Left kidney (tissue), 2 donors: ENCODE data around the gene HCFC2. TPM values are rescaled to one million over a fixed set of nuclear protein-coding genes. Genes with fewer than 3 reads are reported as not detected.

ENCODE experiments used
- DNase-seq: peaks from one replicate; pipeline ENCODE4 v3.0.0-alpha.2; 2013
- polyA plus RNA-seq: library from polyadenylated mRNA; unstranded; fragments of 120-200 nt; gene quantifications from one replicate; pipeline ENCODE4 v1.2.1, GENCODE V29; 2013; ENCODE audit not compliant: insufficient read length

HCFC2 gene
- polyA plus RNA-seq, 1 donor: 22.3 TPM

DNA sequence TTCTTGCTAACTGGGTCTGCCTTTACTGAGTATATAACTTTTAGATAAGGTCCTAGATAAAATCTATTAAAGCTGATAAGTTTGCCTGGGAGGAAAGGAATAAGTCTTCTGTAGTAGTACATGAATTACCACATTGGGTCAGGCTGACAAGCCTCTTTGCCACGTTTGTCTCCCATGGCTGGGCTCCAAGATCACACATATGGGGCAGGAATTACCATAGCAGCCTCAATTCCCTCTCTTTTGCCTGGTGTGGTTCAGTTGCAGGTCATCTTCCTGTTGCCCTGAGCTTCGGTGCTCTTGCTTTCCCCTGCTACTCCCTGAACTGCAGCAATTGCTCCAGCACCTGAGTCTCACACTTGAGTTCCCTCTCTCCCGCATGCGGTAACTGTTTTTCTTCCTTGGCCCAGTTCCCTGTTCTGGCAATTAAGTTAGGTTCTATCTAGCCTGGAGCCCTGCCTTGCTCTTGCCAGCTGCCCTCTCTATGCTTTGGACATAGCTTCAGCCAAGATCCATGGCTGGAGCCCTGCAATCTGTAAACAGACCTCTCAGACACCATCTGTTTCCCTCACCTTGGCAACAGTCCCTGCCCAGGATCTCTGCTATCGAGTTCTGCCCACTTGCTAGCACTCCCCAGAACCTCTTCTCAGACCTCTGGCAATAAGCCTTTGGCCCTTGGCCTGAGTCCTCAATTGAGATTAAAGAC lies 8.5 kb upstream of the HCFC2 start:
- no peak for DNase-seq

DNA sequence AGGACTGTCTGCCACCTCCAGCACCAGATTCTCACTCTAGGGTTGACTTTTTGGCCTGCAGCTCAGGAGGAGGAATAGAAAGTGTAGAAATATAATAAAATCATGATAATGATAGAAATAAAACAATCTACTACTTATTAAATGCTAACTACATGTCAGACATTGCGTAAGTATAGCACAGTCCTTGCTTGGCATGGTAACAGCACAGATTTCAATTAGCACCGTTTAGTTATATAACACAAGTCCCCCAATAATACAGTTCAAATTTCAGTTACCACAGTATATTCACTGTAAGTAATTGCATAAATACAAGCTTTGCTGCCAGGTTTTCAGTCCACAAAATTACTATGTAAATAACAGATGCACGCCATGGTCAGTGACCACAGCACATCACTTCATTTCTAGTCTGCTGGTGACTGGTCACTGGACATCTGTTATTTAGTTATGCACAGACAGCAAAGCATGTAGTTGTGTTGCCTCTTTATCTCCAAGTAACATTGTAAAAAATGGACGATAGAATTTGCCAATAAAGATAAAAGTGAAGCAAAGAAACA lies 7.8 kb upstream of the HCFC2 start:
- no peak for DNase-seq

DNA sequence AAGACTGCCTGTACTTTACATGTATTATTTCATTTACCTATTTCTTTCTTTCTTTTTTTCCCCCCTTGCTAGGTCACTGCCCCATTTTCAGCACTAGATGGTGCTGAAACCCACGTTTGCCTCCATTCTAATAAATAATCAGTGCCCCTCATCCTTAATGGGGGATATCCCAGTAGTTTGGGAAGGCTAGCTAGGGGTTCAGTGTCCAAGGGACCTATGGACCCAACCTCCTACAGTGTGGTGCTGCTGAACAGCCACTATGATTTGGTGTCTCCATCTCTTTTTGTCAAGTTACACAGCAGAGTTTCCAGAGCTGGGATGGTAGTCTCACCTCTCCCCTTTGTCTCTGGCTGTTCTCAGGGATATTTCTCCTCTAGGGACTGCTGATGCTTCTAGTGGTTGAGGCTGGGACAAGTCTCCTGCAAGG lies 6.5 kb upstream of the HCFC2 start:
- DNase-seq: no peak

DNA sequence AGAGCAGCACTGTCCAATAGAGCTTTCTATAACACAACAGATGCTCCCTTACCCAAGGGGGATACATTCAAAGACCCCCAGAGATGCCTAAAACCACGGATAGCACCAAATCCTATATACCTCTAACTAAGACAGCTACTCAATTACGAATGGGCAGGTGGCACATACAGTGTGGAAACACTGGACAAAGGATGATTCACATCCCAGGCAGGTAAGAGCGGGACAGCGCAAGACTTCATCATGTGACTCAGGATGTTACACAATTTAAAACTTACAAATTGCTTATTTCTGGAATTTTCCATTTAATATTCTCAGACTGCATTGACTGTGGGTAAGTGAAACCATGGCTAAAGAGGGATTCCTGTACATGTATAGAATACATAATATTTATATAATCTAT lies 5.5 kb upstream of the HCFC2 start:
- no peak for DNase-seq

DNA sequence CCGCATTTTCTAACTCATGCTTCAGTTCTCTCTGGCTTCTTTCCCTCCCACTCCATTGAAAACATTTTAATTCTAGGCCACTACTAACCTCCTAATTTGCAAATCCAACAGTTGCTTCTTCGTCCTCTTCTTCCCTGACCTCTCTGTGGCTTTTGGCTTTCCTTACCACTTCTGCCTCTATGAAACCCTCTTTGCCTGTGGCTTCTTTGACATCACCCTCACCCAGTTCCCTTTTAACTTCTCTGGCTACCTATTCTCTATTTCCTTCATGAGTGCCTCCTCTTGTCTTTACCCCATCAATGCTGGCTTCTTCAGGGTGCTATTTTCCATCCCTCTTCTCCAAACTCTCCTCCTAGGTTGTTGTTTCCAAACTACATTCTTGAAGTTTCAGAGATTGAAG lies 4.4 kb upstream of the HCFC2 start:
- DNase-seq: no peak

DNA sequence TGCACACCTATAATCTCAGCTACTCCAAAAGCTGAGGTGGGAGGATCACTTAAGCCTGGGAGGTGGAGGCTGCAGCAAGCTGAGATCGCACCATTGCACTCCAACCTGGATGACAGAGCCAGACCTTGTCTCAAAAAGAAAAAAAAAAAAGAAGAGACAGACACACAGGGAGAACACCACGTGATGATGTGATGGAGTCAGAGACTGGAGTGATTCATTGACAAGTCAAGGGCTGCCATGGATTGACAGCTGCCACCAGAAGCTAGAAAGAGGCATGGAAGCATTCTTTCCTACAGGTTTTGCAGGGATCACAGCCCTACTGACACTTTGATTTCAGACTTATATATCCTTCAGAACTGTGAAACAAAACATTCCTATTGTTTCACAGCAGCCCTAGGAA lies 3.5 kb upstream of the HCFC2 start:
- DNase-seq: no peak

DNA sequence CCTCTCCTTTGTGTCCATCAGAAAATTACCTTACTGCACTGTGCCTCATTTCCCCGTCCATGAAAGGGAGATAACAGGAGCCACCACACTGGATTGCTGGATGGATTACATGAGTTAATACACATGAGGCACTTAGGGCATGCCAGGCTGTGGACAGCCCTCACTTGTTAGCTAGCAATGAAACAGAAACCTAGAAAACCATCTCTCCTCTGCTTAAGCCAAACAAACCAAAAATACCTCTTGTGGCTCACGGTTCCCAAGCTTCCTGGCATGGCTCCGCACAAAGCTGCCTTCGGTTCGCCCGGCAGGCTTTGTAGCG lies 660 bp upstream of the HCFC2 start:
- DNase-seq: no peak

DNA sequence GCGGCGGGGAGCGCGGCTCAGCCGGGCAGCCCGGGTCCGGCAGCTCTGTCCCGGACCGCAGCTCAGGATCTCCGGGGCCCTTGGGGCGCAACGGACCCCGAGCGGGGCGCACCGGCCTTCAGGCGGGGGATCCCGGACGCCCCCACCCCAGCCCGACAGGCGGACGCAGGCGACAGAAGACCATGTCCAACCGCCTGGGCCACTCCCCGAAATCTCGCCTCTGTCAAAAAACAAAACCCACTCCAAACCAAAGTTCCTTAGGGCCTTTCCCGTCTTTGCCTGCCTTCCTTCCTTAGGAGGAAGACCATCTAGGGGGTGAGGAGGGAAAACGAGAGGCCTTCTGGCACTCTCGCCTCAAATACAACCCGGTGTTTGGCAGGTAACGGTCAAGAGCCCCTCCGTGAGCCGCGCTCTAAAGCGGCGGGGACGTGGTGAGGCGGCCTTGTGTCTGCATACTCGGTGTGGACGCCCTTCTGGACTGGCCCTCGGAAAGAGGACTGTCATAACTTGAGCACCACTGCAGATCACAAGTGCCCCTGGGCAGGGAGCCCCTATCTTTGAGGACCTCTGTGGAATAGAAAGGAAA lies 604 bp downstream of the HCFC2 start:
- no peak for DNase-seq

DNA sequence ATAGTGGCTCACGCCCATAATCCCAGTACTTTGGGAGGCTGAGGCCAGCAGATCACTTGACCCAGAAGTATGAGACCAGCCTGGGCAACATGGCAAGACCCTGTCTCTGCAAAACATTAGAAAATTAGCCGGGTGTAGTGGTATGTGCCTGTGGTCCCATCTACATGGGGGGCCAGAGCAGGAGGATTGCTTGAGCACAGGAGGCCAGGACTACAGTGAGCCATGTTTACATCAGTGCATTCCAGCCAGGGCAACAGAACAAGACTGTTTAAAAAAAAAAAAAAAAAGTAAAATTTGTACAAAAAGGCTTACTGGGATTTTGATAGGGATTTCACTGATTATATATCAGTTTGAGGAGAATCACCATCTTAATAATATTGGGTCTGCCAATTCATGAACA lies 7.8 kb downstream of the HCFC2 start:
- DNase-seq: no peak

DNA sequence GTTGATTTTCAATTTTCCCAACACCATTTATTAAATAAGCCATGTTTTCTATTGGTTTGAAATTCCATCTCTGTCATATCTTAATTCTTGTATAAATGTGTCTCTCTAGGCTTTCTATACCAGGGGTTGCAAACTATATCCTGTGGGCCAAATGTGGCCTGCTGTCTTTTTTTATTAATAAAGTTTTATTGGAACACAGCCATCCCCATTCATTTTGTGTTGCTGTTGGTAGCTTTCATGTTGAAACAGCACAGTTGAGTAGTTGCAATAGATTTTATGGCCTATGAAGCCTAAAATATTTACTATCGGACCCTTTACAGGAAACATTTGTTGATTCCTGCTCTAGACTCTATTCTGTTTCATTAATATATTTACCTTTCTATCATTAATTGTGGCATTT lies 9.4 kb downstream of the HCFC2 start:
- no peak for DNase-seq

DNA sequence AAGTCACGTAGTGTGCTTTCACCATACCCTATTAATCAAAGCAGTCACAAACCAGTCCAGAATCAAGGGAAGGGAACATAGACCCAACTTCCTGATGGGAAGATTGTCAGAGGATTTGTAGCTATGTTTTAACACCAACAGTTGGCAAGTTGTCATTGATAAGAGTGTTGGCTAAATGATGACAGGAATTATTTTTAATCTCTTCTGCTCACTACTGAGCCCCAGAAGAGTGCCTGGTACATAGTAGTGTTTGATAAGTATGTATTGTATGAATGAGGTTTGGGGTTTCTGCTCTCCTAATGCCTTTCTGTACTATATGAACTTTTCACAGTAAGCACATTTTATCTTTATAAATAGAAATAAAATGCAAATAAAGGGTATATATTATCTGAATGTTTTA lies 14.7 kb downstream of the HCFC2 start:
- no peak for DNase-seq

DNA sequence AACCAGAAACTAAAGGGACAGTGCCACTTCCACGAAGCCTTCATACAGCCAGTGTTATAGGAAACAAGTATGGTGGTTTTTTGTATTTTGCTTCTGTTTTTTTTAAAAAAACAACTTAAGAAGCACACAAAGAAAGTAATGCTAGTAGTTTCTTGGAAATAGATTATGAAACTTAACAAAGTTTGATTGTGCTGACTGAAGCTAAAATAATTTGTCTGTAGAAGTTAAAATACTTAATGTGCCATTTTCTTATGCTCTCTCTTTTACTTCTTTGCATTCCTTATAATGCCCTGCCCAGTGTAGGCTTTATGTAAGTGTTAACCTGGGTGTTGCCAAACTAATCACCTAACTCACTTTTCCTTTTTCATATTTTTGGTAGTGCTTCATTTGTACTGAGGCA lies 16.4 kb downstream of the HCFC2 start:
- no peak for DNase-seq

DNA sequence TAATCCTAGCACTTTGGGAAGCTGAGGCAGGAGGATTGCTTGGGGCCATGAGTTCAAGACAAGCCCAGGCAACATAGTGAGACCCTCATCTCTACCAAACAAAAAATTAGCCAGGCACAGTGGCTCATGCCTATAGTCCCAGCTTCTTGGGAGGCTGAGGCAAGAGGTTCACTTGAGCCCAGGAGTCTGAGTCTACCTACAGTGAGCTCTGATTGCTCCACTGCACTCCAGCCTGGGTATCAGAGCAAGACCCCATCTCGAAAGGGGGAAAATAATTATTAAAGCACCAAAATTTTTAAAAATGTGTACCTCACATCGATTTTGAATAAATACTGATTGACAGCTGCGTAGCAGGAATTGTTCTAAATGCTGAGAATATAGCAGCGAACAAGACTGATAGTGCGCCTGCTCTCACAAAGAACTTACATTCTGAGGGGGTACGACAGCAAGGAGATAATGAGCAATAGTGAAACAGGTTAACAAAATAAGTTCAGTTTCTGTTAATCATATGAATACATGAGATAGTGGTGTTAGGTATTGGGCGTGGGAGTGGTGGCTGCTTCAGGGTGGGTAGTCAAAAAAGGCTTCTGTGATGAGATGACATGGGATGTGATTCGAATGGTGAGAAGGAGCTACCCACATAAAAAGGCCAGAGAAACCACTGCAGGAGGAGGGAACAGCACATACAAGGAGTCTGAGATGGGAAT lies 19.6 kb downstream of the HCFC2 start:
- no peak for DNase-seq

DNA sequence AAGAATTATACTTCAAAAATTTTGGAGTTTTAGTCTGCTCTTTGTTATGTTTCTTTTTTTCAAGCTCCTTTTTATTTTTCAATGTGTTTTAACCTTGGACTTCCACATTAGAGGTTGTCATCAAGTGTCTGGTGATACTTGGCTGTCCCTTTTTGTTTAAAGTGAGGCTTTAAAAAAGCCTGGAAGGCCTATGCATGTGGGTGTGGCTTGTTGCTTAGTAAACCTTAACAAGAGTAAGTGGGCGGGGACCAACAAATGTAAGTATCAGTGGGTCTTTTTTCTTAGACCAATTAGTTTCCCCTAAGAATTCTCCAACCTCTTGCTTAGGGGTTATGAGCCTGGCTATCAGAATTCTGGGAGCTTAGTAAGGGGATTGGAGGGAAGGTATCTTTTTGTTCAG lies 26.4 kb downstream of the HCFC2 start:
- no peak for DNase-seq

DNA sequence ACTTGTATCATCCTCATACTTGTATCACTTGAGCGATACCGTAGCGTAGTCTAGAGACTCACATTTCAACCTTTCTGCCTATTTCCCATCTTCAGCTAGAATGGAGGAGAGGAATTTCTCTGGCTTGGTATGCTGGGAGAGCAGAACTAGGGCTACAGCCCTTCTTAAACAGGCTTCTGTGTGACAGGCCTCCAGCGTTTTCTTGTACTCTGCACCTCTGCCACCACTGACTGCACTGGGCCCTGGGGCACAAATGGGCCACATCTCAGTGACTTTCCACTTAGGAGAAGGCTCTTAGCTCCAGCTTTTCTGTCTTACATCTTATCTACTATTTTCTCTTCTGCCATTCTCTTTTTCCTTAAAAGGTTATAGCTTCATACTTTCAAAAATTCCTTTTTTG lies 26.8 kb downstream of the HCFC2 start:
- no peak for DNase-seq

DNA sequence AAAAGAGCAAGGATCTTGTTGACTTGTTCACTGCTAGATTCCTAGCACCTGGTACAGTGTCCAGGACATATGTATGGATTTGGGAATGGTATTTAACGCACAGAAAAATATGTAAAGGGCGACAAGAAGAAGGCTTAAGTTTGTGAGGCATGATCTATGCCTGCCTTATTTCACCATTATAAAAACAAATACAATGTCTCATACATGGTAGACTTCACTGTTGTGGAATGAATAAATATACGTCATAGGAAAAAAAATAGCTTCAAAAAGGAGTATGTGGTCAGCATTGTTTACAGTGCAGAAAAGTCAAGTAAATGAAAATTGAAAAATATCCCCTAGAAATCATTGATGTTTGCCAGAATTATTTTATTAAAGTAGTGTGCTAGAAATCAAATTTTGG lies 30.0 kb downstream of the HCFC2 start:
- no peak for DNase-seq

DNA sequence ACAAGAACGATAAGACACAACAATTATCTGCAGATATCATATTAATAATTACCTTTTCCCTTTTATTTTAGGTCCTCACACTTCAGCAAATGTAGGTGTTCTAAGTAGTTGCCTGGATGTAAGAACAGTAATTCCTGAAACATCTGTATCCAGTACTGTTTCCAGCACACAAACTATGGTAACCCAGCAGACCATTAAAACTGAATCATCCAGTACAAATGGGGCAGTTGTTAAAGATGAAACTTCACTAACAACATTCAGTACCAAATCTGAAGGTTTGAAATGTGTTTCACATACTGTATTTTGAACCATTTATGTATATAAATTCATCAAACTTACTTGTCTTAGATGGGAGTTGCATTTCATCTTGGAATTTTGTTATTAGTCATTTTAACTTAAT lies 31.0 kb downstream of the HCFC2 start:
- DNase-seq: no peak

DNA sequence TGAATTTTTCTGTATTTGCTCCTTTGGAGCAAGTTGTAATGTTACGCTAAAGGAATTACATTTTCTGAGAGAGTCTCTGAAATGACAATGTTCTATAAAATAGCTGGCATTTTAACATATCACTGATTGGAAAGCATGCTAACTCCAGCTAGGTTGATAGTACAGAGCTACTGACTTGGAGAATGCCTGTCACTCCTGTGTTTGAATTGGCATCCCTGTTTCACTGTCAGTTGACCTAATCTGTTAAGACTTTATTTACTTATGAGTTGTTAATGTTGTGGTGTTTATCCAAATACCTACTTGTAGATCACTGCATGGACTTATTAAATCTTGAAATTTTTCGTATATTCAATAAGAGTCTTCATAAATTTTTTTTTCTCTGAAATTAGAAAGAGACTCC lies 33.6 kb downstream of the HCFC2 start:
- no peak for DNase-seq

DNA sequence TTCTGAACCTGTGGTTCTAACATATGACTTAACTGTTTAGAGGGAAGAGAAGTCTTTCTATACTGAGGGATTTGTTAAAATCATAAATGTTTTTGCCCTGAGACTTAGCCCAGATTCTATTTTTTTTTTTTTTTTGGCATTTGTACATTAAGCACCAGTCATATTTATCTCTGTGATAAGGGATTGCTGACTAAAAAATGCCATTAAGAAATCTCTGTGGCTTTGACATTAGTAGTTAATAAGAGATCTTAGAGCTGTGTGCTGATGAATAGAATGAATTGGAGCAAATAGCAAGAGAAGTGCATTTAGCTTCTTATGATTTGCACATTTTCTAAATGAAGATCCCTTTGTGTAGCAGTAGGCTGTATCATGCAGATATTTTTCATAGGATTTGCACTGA lies 41.1 kb downstream of the HCFC2 start:
- DNase-seq: no peak

DNA sequence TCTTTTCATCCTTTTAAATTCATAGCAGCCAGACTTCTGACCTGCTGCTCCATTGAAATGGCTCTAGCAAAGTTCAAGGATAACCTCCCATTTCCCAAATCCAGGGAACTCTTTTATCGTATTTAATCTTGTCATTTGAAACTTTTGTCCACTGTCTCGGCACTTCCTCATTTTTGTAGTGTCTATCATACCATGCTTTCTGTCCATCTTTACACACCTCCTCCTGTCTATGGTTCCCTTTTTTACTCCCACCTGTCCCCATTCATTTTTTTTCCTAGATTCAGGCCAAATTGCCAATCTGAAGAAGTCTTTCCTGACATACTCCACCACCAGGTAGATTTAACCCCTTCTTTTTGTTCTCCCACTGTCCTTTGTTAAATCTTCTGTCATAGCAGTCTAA lies 42.6 kb downstream of the HCFC2 start:
- DNase-seq: no peak

DNA sequence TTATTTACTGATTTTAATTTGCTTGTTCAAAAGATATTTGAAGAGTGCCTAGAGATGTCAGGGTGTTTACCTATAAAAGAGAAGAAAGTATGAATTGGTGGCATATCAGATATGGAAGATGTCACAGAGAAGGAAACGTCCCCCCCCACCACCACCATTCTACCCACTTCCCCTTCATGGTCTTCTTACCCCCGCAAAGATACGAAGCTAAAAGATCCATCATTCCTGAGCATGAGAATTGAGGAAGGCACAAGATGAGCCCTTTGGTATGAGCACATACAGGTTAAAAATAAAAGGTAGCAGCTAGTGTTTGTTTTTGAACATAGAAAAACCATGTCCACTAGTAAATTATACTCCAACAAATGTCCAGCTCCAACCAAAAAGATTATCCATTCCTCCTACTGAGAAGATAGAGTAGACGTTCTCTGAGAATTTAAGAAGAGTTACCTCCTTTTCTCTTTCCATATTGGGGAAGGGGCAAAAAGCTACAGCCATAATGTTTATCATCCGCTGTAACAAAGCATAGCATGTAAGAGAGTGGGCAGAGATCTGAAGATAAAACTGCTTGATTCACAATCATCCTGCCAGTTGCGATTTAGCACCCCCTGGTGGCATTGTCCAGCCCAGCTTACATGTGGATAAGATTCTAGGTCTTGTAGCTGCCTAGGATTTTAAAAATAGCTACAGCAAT lies 44.6 kb downstream of the HCFC2 start:
- peak; percentile 88 for DNase-seq

DNA sequence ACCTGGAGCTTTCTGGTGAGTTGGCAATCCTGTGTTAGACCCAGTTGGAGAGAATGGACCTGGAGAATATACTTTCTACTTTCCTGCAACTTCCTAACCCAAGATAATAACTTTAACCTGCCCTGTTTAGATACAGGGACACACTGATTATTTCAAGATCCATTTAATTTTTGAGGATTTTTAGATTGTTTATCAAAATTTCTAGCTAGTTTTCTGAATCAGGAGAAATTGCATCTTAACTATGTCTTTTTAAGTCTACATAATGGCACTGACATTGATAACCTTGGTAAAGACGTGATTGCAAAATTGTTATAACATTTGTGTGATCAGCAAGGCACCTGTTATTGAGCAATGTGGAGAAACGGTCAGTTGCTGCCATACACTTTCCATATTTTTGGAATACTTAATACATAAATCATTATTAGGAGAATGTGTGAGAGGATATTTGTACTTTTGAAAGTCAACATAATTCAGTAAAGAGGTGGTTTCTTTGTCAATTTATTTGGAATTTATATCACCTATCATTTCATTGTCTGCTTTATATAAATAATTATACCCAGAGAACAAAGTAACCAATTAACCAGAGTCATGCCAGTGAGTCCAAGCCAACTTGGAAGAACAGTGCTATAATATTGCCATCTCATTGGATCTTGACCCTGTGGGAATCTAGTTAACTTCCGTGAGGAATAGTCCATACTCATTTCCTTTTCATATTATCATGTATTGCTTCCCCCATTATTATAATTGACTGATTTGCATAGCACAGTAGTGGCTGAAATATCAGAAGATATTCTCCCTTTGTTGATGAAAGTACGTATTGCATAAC lies 45.3 kb downstream of the HCFC2 start:
- DNase-seq: no peak
